ENCODE results near the gene LRP8. TPM values are rescaled to one million over a fixed set of nuclear protein-coding genes. Genes with fewer than 3 reads are reported as not detected.
"Not testable (repeated sequence)": the region's sequence is repeated elsewhere in the genome, so short reads cannot be mapped to it uniquely, and the experiment has no call there.

LRP8 gene
- total RNA-seq, 1 experiment from 2014 or later: 56.3 TPM

GRCh38 chr1:53284224-53285020, 43.4 kb downstream of the LRP8 start:
- BruUV-seq (replicated peaks): no TSS peak
- intact Hi-C loops (cut with micrococcal nuclease): no loop called here
- no peak overlapping the region for H2AFZ ChIP-seq (ENCODE audit: low read depth, low read length, poor library complexity, severe bottlenecking)

GRCh38 chr1:53283156-53283555, 44.7 kb downstream of the LRP8 start:
- BruUV-seq (replicated peaks); H3K9me3 ChIP-seq (ENCODE audit: control insufficient read depth in 1 of 2, insufficient read depth in 1 of 2, low read depth in 1 of 2, low read length in 2 of 2); H3K4me2 ChIP-seq (ENCODE audit: low read length); CTCF ChIA-PET; POLR2A ChIA-PET; H3K9me2 ChIP-seq (ENCODE audit: insufficient read depth); H4K20me1 ChIP-seq (ENCODE audit: insufficient read depth); H3K27ac ChIP-seq (ENCODE audit: low read depth, low read length); H2AFZ ChIP-seq (ENCODE audit: low read depth, low read length, poor library complexity, severe bottlenecking); ATAC-seq; H3K27me3 ChIP-seq (ENCODE audit: insufficient read depth, low read length); RAD21 ChIA-PET (ENCODE audit: low non-redundant PET in 1 of 2, low total read pairs in 2 of 2, uncharacterized antibody in 2 of 2, unreplicated experiment in 2 of 2); H3K4me3 ChIP-seq (replicated peaks in 1 of 2; ENCODE audit: low read depth in 1 of 2, low read length in 2 of 2); H3K9ac ChIP-seq (ENCODE audit: low read length); H3K4me1 ChIP-seq (ENCODE audit: control insufficient read depth in 1 of 2, insufficient read depth in 2 of 2, low read length in 2 of 2); H3K79me2 ChIP-seq (ENCODE audit: insufficient read depth, low read length); intact Hi-C loops (cut with micrococcal nuclease); DNase-seq (ENCODE audit: low read depth, low spot score): not testable (repeated sequence)
- peaks cover 2 to 25% of the 10 kb centered on the region in 2 experiments; a peak in 3 of 4 replicates for H3K36me3 ChIP-seq (ENCODE audit: control insufficient read depth in 1 of 2, insufficient read depth in 2 of 2, low read length in 2 of 2)

More at GRCh38 chr1:53284224-53285020, 43.4 kb downstream of the LRP8 start:
- ATAC-seq (no peak), DNase-seq (ENCODE audit: low read depth, low spot score) (no peak)
- ChIA-PET POLR2A (no interaction called here), RAD21 (ENCODE audit: low non-redundant PET in 1 of 2, low total read pairs in 2 of 2, uncharacterized antibody in 2 of 2, unreplicated experiment in 2 of 2) (no interaction called here), CTCF (no interaction called here)
- H3K9me2 ChIP-seq (ENCODE audit: insufficient read depth): no peaks in the 10 kb centered on the region
- TF ChIP-seq FOSL1 (IDR thresholded peaks at IDR 0.05; ENCODE audit: low read depth) (no peak), CBX3 (IDR thresholded peaks at IDR 0.05; ENCODE audit: low read depth) (no peak), RAD21 (IDR thresholded peaks at IDR 0.05; ENCODE audit: low read depth) (no peak), CEBPB (IDR thresholded peaks at IDR 0.05; ENCODE audit: low read depth) (no peak), POLR2AphosphoS5 (IDR thresholded peaks at IDR 0.05; ENCODE audit: low read depth, low read length) (no peak), REST (IDR thresholded peaks at IDR 0.05; ENCODE audit: low read depth) (no peak), ZFX (IDR thresholded peaks at IDR 0.05) (no peak), EZH2phosphoT487 (IDR thresholded peaks at IDR 0.05; ENCODE audit: borderline replicate concordance) (no peak), JUND (IDR thresholded peaks at IDR 0.05) (no peak), EZH2 (IDR thresholded peaks at IDR 0.05) (no peak)
- no peaks in the 10 kb centered on the region for H3K27me3 ChIP-seq (ENCODE audit: insufficient read depth, low read length)
- H3K79me2 ChIP-seq (ENCODE audit: insufficient read depth, low read length): no peaks in the 10 kb centered on the region
- H3K27ac ChIP-seq (ENCODE audit: low read depth, low read length): no peak overlapping the region
- no peaks in the 10 kb centered on the region for H3K4me1 ChIP-seq (ENCODE audit: control insufficient read depth in 1 of 2, insufficient read depth in 2 of 2, low read length in 2 of 2)
- no peaks in the 10 kb centered on the region for H3K9me3 ChIP-seq (ENCODE audit: control insufficient read depth in 1 of 2, insufficient read depth in 1 of 2, low read depth in 1 of 2, low read length in 2 of 2)
- H4K20me1 ChIP-seq (ENCODE audit: insufficient read depth): no peaks in the 10 kb centered on the region
- no peak overlapping the region for H3K9ac ChIP-seq (ENCODE audit: low read length)
- H3K4me3 ChIP-seq (replicated peaks in 1 of 2; ENCODE audit: low read depth in 1 of 2, low read length in 2 of 2): no peak overlapping the region
- peaks cover 2 to 31% of the 10 kb centered on the region in 2 experiments; a peak in 3 of 4 replicates for H3K36me3 ChIP-seq (ENCODE audit: control insufficient read depth in 1 of 2, insufficient read depth in 2 of 2, low read length in 2 of 2)
- no peak overlapping the region for H3K4me2 ChIP-seq (ENCODE audit: low read length)
